NCI-H526 treated with DMSO at 0.1 percent for 48 hours (cell line): ENCODE results near the gene COL9A3.

Source experiments
- DNase-seq: peaks from one replicate; lab custom pipeline; 2025; lab: John Stamatoyannopoulos, UW

Gene COL9A3

GRCh38 chr20:62880147-62880934 lies 63.5 kb downstream of the COL9A3 start:
- no peak for DNase-seq

GRCh38 chr20:62880935-62881661 lies 64.2 kb downstream of the COL9A3 start:
- DNase-seq: no peak

- no peak for DNase-seq
Observed at GRCh38 chr20:62881662-62882395, 65.0 kb downstream of the COL9A3 start.

GRCh38 chr20:62882426-62882825 lies 65.6 kb downstream of the COL9A3 start:
- DNase-seq: no peak

- DNase-seq: no peak
Observed at GRCh38 chr20:62884556-62884955, 67.7 kb downstream of the COL9A3 start.

GRCh38 chr20:62885046-62885895 lies 68.4 kb downstream of the COL9A3 start:
- DNase-seq: peak; percentile 51

- DNase-seq: no peak
Observed at GRCh38 chr20:62885896-62886708, 69.3 kb downstream of the COL9A3 start.

- DNase-seq: no peak
Observed at GRCh38 chr20:62886709-62887058, 69.8 kb downstream of the COL9A3 start.

- no peak for DNase-seq
Observed at GRCh38 chr20:62887152-62887859, 70.5 kb downstream of the COL9A3 start.

- no peak for DNase-seq
Observed at GRCh38 chr20:62887860-62888239, 71.0 kb downstream of the COL9A3 start.

GRCh38 chr20:62888406-62888805 lies 71.6 kb downstream of the COL9A3 start:
- DNase-seq: no peak

- DNase-seq: no peak
Observed at GRCh38 chr20:62888910-62889309, 72.1 kb downstream of the COL9A3 start.

GRCh38 chr20:62889411-62889810 lies 72.6 kb downstream of the COL9A3 start:
- no peak for DNase-seq

- DNase-seq: no peak
Observed at GRCh38 chr20:62889871-62890270, 73.0 kb downstream of the COL9A3 start.

GRCh38 chr20:62890444-62890843 lies 73.6 kb downstream of the COL9A3 start:
- no peak for DNase-seq
